ENCODE measurements around the gene VMA21. TPM values are rescaled to one million over a fixed set of nuclear protein-coding genes. Genes with fewer than 3 reads are reported as not detected.

The VMA21 gene
- total RNA-seq, 1 experiment from 2014 or later = 117 TPM

DNA sequence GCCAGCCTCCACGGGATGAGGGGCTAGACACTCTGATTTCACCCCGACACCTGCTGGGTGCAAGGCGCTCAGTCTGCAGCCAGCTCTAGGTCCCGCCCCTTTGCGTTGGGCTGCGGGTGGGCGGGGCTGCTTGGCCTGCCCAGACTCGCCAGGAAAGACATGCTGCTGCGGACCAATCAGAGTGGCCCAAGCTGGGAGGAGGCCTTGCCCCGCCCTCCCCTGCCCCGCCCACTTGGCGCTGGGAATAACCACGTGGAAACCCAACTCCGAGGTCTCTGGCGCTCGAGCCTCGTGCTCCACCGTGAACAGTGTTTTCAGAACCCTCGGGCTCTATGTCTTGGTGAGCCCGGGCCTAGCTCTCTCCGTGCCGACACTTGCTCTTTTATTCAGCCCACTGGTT lies 5.3 kb upstream of the VMA21 start:
- Histone ChIP-seq H3K36me3 (ENCODE audit: control insufficient read depth, insufficient read depth, low read length) (no peaks in the 10 kb centered on the region), H3K27ac (ENCODE audit: low read length) (no peak overlapping the region), H3K4me1 (ENCODE audit: control insufficient read depth, insufficient read depth, low read length) (peaks cover 11% of the 10 kb centered on the region), H3K4me3 (ENCODE audit: low read depth in 2 of 2, low read length in 2 of 2) (no peak overlapping the region), H3K27me3 (ENCODE audit: control insufficient read depth, insufficient read depth, low read length) (no peaks in the 10 kb centered on the region), H3K9me3 (ENCODE audit: control insufficient read depth, insufficient read depth, low read depth, low read length) (no peaks in the 10 kb centered on the region)
- TF ChIP-seq POLR2AphosphoS5 (IDR thresholded peaks at IDR 0.05; ENCODE audit: low read depth, low read length) (no peak), SIN3A (IDR thresholded peaks at IDR 0.05; ENCODE audit: borderline replicate concordance, insufficient read depth, low read depth, low read length) (no peak), TCF7L2 (IDR thresholded peaks at IDR 0.05; ENCODE audit: low read depth, low read length) (no peak)
- TF ChIP-seq, protein P1, sequence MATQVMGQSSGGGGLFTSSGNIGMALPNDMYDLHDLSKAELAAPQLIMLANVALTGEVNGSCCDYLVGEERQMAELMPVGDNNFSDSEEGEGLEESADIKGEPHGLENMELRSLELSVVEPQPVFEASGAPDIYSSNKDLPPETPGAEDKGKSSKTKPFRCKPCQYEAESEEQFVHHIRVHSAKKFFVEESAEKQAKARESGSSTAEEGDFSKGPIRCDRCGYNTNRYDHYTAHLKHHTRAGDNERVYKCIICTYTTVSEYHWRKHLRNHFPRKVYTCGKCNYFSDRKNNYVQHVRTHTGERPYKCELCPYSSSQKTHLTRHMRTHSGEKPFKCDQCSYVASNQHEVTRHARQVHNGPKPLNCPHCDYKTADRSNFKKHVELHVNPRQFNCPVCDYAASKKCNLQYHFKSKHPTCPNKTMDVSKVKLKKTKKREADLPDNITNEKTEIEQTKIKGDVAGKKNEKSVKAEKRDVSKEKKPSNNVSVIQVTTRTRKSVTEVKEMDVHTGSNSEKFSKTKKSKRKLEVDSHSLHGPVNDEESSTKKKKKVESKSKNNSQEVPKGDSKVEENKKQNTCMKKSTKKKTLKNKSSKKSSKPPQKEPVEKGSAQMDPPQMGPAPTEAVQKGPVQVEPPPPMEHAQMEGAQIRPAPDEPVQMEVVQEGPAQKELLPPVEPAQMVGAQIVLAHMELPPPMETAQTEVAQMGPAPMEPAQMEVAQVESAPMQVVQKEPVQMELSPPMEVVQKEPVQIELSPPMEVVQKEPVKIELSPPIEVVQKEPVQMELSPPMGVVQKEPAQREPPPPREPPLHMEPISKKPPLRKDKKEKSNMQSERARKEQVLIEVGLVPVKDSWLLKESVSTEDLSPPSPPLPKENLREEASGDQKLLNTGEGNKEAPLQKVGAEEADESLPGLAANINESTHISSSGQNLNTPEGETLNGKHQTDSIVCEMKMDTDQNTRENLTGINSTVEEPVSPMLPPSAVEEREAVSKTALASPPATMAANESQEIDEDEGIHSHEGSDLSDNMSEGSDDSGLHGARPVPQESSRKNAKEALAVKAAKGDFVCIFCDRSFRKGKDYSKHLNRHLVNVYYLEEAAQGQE (IDR thresholded peaks at IDR 0.05; ENCODE audit: insufficient read depth in 1 of 2, low read depth in 2 of 2, low read length in 1 of 2) = no peak
- TF ChIP-seq, protein P2, sequence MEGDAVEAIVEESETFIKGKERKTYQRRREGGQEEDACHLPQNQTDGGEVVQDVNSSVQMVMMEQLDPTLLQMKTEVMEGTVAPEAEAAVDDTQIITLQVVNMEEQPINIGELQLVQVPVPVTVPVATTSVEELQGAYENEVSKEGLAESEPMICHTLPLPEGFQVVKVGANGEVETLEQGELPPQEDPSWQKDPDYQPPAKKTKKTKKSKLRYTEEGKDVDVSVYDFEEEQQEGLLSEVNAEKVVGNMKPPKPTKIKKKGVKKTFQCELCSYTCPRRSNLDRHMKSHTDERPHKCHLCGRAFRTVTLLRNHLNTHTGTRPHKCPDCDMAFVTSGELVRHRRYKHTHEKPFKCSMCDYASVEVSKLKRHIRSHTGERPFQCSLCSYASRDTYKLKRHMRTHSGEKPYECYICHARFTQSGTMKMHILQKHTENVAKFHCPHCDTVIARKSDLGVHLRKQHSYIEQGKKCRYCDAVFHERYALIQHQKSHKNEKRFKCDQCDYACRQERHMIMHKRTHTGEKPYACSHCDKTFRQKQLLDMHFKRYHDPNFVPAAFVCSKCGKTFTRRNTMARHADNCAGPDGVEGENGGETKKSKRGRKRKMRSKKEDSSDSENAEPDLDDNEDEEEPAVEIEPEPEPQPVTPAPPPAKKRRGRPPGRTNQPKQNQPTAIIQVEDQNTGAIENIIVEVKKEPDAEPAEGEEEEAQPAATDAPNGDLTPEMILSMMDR (IDR thresholded peaks at IDR 0.05) = no peak
- ATAC-seq (no peak), DNase-seq (ENCODE audit: low read depth, low spot score) (no peak)
- in situ Hi-C loops (cut with HindIII; ENCODE audit: low pct_unique_long_range_greater_than_20kb, low sequenced_read_pairs) (no loop called here), intact Hi-C loops (cut with micrococcal nuclease; ENCODE audit: unreplicated experiment) (no loop called here)
- ChIA-PET POLR2A (no interaction called here), CTCF (no interaction called here)
- no TSS peak for BruUV-seq (replicated peaks)

DNA sequence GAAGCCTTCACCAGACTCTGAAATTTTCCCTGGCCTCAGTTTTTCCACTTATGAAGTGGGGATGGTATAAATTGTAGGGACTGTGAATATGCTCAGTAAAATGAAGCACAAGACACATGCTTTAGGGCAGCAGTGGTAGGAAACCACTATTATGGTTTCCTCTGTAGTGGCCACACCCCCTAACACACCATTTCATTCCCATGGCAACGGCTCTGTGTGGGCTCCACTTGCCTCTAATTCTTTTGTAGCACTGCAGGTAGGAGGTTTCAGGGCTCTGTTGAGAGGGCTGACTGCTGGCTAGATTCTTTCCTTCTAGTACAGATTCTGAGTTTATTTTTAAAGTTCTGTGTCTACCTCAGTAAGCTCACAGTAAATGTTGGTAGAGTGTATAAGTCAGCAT lies 3.5 kb upstream of the VMA21 start:
- peaks cover 13% of the 10 kb centered on the region for H3K4me1 ChIP-seq (ENCODE audit: control insufficient read depth, insufficient read depth, low read length)
- intact Hi-C loops (cut with micrococcal nuclease; ENCODE audit: unreplicated experiment) (no loop called here), in situ Hi-C loops (cut with HindIII; ENCODE audit: low pct_unique_long_range_greater_than_20kb, low sequenced_read_pairs) (no loop called here)
- ATAC-seq = no peak
- no TSS peak for BruUV-seq (replicated peaks)
- CTCF ChIA-PET = no interaction called here
- no peak for DNase-seq (ENCODE audit: low read depth, low spot score)
- H3K27ac ChIP-seq (ENCODE audit: low read length) = no peak overlapping the region
- H3K36me3 ChIP-seq (ENCODE audit: control insufficient read depth, insufficient read depth, low read length) = no peaks in the 10 kb centered on the region
- H3K27me3 ChIP-seq (ENCODE audit: control insufficient read depth, insufficient read depth, low read length) = no peaks in the 10 kb centered on the region
- TF ChIP-seq, protein P1 (IDR thresholded peaks at IDR 0.05; ENCODE audit: insufficient read depth in 1 of 2, low read depth in 2 of 2, low read length in 1 of 2) = no peak
- no peak for TF ChIP-seq TCF7L2 (IDR thresholded peaks at IDR 0.05; ENCODE audit: low read depth, low read length)
- no peak for TF ChIP-seq SIN3A (IDR thresholded peaks at IDR 0.05; ENCODE audit: borderline replicate concordance, insufficient read depth, low read depth, low read length)
- POLR2A ChIA-PET = no interaction called here
- H3K9me3 ChIP-seq (ENCODE audit: control insufficient read depth, insufficient read depth, low read depth, low read length) = no peaks in the 10 kb centered on the region
- no peak overlapping the region for H3K4me3 ChIP-seq (ENCODE audit: low read depth in 2 of 2, low read length in 2 of 2)

Data from Panc1 (cell line).